Osteocyte (in vitro differentiated cells): ENCODE results near the gene NT5DC3. TPM values are rescaled to one million over a fixed set of nuclear protein-coding genes. Genes with fewer than 3 reads are reported as not detected.

ENCODE experiments used
- DNase-seq: peaks from one replicate; pipeline ENCODE4 v3.0.0; 2021; ENCODE audit warnings: mixed read lengths; ENCODE audit not compliant: unreplicated experiment; ENCODE audit errors: extremely low spot score
- H3K27ac Mint-ChIP-seq: one replicate; pipeline ENCODE4 v1.8.0; 2021; ENCODE audit warnings: mild to moderate bottlenecking, mixed read lengths; ENCODE audit not compliant: unreplicated experiment
- H3K27me3 Mint-ChIP-seq: one replicate; pipeline ENCODE4 v1.8.0; 2021; ENCODE audit warnings: mixed read lengths; ENCODE audit not compliant: unreplicated experiment
- H3K36me3 Mint-ChIP-seq: one replicate; pipeline ENCODE4 v1.8.0; 2021; ENCODE audit warnings: mixed read lengths; ENCODE audit not compliant: unreplicated experiment
- H3K4me1 Mint-ChIP-seq: one replicate; pipeline ENCODE4 v1.8.0; 2021; ENCODE audit warnings: mixed read lengths; ENCODE audit not compliant: unreplicated experiment
- H3K4me3 Mint-ChIP-seq: one replicate; pipeline ENCODE4 v1.8.0; 2021; ENCODE audit warnings: mild to moderate bottlenecking, moderate library complexity, mixed read lengths; ENCODE audit not compliant: unreplicated experiment
- H3K9me3 Mint-ChIP-seq: one replicate; pipeline ENCODE4 v1.8.0; 2021; ENCODE audit warnings: mixed read lengths; ENCODE audit not compliant: unreplicated experiment
- CTCF ChIP-seq: fragments of 200-600 bp; sonication (generic); IDR thresholded peaks from 2 replicates; pipeline ENCODE4 v1.5.0; 2021; ENCODE audit warnings: antibody characterized with exemption, mild to moderate bottlenecking, moderate library complexity
- total RNA-seq: library from RNA; stranded (reverse); gene quantifications from 2 replicates; pipeline ENCODE4 v1.2.1, GENCODE V29; 2021

Gene NT5DC3
- total RNA-seq, 1 donor from 2014 or later, result 12.5 TPM

DNA sequence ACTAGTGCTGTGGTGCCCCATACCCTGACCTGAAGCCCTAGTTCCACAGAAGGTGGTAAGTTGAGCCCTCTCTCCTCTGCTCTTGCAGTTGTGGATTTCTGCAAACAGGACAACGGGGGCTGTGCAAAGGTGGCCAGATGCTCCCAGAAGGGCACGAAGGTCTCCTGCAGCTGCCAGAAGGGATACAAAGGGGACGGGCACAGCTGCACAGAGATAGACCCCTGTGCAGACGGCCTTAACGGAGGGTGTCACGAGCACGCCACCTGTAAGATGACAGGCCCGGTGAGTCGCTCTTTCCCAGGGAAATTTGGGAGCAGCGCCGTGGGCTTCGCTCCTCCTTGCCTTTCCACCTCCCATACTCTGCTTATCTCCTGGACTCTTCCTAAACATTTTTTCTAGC is 92.2 kb downstream of the NT5DC3 start:
- DNase-seq, result no peak
- Mint-ChIP-seq H3K4me1 (no peaks in the 10 kb centered on the region), H3K27ac (no peak overlapping the region)

GRCh38 chr12:103748002-103748401 is 93.0 kb downstream of the NT5DC3 start:
- Mint-ChIP-seq H3K36me3 (no peaks in the 10 kb centered on the region), H3K4me1 (no peaks in the 10 kb centered on the region), H3K9me3 (no peaks in the 10 kb centered on the region), H3K4me3 (no peak overlapping the region), H3K27ac (no peak overlapping the region), H3K27me3 (peaks cover 2% of the 10 kb centered on the region)
- no peak for TF ChIP-seq CTCF
- DNase-seq, result no peak

More for the DNA sequence above, 92.2 kb downstream of the NT5DC3 start:
- Mint-ChIP-seq H3K4me3 (no peak overlapping the region), H3K27me3 (peaks cover 2% of the 10 kb centered on the region), H3K36me3 (no peaks in the 10 kb centered on the region), H3K9me3 (no peaks in the 10 kb centered on the region)
- TF ChIP-seq CTCF, result no peak

DNA sequence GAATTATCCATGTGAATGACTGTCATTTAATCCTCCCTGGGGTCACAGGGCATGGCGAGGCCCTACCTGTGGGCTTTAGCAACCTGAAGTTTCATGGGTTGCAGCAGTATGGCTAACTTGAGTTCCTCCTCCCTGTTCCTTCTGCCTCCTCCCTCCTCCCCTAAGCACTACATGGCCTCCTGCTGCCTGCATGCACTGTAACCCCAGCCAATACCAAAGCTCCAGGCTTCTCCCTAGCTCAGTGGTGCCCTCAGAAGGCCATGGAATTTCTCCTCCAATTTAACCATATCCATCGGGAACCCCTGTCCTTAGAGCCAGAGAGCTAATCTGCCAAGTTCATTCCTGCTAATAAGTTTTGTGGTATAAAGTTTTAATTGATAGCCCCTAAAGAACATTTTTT is 95.1 kb downstream of the NT5DC3 start:
- DNase-seq, result no peak
- Mint-ChIP-seq H3K9me3 (no peaks in the 10 kb centered on the region), H3K36me3 (no peaks in the 10 kb centered on the region), H3K27me3 (peaks cover 6% of the 10 kb centered on the region), H3K4me3 (no peak overlapping the region), H3K4me1 (peaks cover 4% of the 10 kb centered on the region), H3K27ac (no peak overlapping the region)
- TF ChIP-seq CTCF, result no peak

- Mint-ChIP-seq H3K9me3 (no peaks in the 10 kb centered on the region), H3K4me3 (no peak overlapping the region), H3K4me1 (peaks cover 4% of the 10 kb centered on the region), H3K27me3 (peaks cover 12% of the 10 kb centered on the region), H3K36me3 (no peaks in the 10 kb centered on the region), H3K27ac (no peak overlapping the region)
- DNase-seq, result no peak
- no peak for TF ChIP-seq CTCF
Measured at GRCh38 chr12:103743788-103744187, 97.2 kb downstream of the NT5DC3 start.

DNA sequence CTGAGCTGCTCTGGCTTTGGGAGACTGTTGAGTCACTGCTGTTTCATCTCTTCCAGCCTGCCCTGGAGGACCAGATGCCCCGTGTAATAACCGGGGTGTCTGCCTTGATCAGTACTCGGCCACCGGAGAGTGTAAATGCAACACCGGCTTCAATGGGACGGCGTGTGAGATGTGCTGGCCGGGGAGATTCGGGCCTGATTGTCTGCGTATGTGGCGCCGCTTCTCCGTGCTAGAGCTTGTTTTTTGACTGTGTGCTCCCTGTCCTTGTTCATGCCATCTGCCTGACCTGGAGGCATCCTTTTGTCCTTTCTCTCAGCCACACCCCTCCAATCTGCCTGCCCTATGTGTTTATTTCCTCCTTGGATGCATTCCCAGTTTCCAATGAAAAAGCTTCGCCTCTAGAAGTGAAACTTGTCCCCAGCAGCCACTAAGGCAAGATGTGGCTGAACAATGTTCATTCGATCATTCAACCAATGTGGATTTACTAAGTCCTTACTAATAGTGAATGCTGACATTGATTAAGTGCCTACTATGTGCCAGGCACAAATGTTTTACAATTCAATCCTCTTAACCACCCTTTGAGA is 98.6 kb downstream of the NT5DC3 start:
- peaks cover 15% of the 10 kb centered on the region for H3K27me3 Mint-ChIP-seq
- H3K4me3 Mint-ChIP-seq, result no peak overlapping the region
- no peak overlapping the region for H3K27ac Mint-ChIP-seq
- DNase-seq, result no peak
- TF ChIP-seq CTCF, result no peak
- H3K9me3 Mint-ChIP-seq, result no peaks in the 10 kb centered on the region
- H3K36me3 Mint-ChIP-seq, result no peaks in the 10 kb centered on the region
- H3K4me1 Mint-ChIP-seq, result peaks cover 4% of the 10 kb centered on the region
